KMS-11 (cell line): ENCODE data around the gene ZFR2.
"Not testable (repeated sequence)": the region's sequence is repeated elsewhere in the genome, so short reads cannot be mapped to it uniquely, and the experiment has no call there.

Experiments
- H2AFZ ChIP-seq: fragments of 200-600 bp; sonication (generic); 2 replicates; pipeline ENCODE4 v1.6.1; 2016; ENCODE audit warnings: antibody characterized with exemption, mixed run types, low read depth
- H3K27ac ChIP-seq: fragments of 200-600 bp; sonication (generic); 2 replicates; pipeline ENCODE4 v1.6.1; 2016; ENCODE audit warnings: mild to moderate bottlenecking, mixed run types
- H3K27me3 ChIP-seq: fragments of 200-600 bp; sonication (generic); 2 replicates; pipeline ENCODE4 v1.6.1; 2017; ENCODE audit warnings: mild to moderate bottlenecking, low read depth, mixed run types, moderate library complexity; ENCODE audit not compliant: insufficient read depth
- H3K36me3 ChIP-seq: fragments of 200-600 bp; sonication (generic); 2 replicates; pipeline ENCODE4 v1.6.1; 2017; ENCODE audit warnings: mild to moderate bottlenecking, mixed run types; ENCODE audit not compliant: insufficient read depth
- H3K4me1 ChIP-seq: fragments of 200-600 bp; sonication (generic); 2 replicates; pipeline ENCODE4 v1.6.1; 2016; ENCODE audit warnings: mild to moderate bottlenecking, low read depth, mixed run types; ENCODE audit not compliant: poor library complexity, severe bottlenecking
- H3K4me2 ChIP-seq: fragments of 200-600 bp; sonication (generic); 2 replicates; pipeline ENCODE4 v1.7.0; 2016; ENCODE audit warnings: mild to moderate bottlenecking, mixed run types
- H3K4me3 ChIP-seq: fragments of 200-600 bp; sonication (generic); IDR thresholded peaks from 2 replicates; pipeline ENCODE4 v1.6.1; 2017; ENCODE audit warnings: low read depth, low read length, mixed read lengths; ENCODE audit not compliant: insufficient read depth
- H3K79me2 ChIP-seq: fragments of 200-600 bp; sonication (generic); 2 replicates; pipeline ENCODE4 v1.6.1; 2016; ENCODE audit warnings: low read depth, mixed run types; ENCODE audit not compliant: insufficient read depth
- H3K9ac ChIP-seq: fragments of 200-600 bp; sonication (generic); 2 replicates; pipeline ENCODE4 v1.6.1; 2016; ENCODE audit warnings: mild to moderate bottlenecking, mixed run types
- H4K20me1 ChIP-seq: fragments of 200-600 bp; sonication (generic); 2 replicates; pipeline ENCODE4 v1.6.1; 2016; ENCODE audit warnings: mild to moderate bottlenecking, mixed run types; ENCODE audit not compliant: insufficient read depth
- TF ChIP-seq, protein P1 (sequence below): fragments of 200-600 bp; sonication (generic); conservative IDR thresholded peaks from 2 replicates; pipeline ENCODE4 v1.6.1; 2017; ENCODE audit warnings: low read depth, mild to moderate bottlenecking, antibody characterized with exemption, low read length, moderate library complexity, mixed read lengths

ZFR2 gene

DNA sequence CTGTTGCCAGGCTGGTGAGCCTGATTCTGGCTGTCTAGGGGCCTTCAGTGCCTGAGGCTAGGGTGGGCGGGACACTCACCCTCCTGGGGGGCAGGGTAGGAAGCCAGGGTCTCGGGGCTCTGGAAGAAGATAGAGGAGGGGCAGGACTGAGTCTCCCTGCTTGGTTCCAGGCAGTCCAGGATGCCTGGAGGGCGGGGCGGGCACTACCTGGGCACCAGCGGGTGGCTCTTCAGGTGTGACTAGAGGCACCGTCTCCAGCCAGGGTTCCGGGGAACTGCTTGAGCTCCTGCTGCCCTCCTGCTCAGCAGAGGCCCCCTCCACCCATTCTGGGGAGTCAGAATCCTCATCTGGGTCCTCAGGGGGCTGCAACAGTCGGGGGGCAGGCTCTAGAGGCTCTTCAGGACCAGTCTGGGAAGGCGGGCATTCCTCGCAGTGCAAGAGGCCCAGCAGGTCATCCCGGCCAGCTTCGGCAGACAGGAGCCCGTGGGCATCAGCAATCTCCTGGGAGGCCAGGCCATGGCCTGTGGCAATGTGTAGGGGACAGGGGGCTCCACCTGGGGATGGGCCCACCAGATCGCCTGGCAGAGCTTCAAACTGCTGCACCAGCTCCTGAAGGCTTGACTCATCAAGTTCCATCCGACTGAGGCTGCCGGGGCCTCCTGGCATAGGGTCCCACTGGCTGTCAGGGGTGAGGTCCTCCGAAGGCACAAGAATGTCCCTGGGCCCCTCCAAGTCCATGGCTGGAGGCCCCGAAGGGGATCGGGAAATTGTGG lies 109.2 kb downstream of the ZFR2 start:
- Histone ChIP-seq H3K9ac (no peak overlapping the region), H2AFZ (no peak overlapping the region), H3K79me2 (peaks cover 10% of the 10 kb centered on the region; the same call in 1 of the 2 replicates), H3K27me3 (no peaks in the 10 kb centered on the region), H4K20me1 (no peaks in the 10 kb centered on the region), H3K4me3 (no peak overlapping the region), H3K4me2 (no peak overlapping the region; the same call in 1 of the 2 replicates), H3K27ac (no peak overlapping the region), H3K4me1 (peaks cover 23% of the 10 kb centered on the region), H3K36me3 (no peaks in the 10 kb centered on the region)
- TF ChIP-seq, protein P1, sequence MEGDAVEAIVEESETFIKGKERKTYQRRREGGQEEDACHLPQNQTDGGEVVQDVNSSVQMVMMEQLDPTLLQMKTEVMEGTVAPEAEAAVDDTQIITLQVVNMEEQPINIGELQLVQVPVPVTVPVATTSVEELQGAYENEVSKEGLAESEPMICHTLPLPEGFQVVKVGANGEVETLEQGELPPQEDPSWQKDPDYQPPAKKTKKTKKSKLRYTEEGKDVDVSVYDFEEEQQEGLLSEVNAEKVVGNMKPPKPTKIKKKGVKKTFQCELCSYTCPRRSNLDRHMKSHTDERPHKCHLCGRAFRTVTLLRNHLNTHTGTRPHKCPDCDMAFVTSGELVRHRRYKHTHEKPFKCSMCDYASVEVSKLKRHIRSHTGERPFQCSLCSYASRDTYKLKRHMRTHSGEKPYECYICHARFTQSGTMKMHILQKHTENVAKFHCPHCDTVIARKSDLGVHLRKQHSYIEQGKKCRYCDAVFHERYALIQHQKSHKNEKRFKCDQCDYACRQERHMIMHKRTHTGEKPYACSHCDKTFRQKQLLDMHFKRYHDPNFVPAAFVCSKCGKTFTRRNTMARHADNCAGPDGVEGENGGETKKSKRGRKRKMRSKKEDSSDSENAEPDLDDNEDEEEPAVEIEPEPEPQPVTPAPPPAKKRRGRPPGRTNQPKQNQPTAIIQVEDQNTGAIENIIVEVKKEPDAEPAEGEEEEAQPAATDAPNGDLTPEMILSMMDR, result no peak

DNA sequence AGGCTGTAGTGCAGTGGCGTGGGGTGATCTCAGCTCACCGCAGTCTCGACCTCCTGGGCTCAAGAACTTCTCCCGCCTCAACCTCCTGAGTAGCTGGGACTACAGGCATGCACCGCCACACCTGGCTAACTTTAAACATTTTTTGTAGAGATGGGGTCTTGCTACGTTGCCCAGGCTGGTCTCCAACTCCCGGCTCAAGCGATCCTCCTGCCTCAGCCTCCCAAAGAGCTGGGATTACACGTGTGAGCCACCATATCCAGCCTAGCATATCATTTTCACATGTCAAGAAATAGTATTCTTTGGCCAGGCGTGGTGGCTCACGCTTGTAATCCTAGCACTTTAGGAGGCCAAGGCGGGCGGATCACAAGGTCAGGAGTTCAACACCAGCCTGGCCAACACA lies 110.5 kb downstream of the ZFR2 start:
- not testable (repeated sequence) for H3K4me2 ChIP-seq, H2AFZ ChIP-seq, H3K27me3 ChIP-seq, H4K20me1 ChIP-seq, H3K36me3 ChIP-seq, H3K79me2 ChIP-seq, H3K9ac ChIP-seq, H3K27ac ChIP-seq, H3K4me3 ChIP-seq
- peaks cover 19% of the 10 kb centered on the region for H3K4me1 ChIP-seq

DNA sequence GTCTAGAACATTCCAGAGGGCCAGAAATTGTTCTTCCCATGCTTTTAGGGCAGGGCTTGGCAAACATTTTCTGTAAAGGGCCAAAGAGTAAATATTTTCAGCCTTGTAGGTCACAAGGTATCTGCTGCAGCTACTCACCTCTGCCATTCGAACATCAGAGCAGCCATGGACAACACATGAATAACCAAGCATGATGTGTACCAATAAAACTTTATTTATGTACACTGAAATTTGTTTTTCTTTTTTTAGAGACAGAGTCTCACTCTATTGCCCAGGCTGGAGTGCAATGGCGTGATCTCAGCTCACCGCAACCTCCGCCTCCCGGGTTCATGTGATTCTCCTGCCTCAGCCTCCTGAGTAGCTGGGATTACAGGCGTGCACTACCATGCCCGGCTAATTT lies 111.1 kb downstream of the ZFR2 start:
- H3K27ac ChIP-seq, H3K9ac ChIP-seq: not testable (repeated sequence)

More for the DNA sequence above, 111.1 kb downstream of the ZFR2 start:
- H4K20me1 ChIP-seq, H3K4me3 ChIP-seq, H3K4me2 ChIP-seq, H2AFZ ChIP-seq, H3K27me3 ChIP-seq, H3K36me3 ChIP-seq, H3K79me2 ChIP-seq: not testable (repeated sequence)
- H3K4me1 ChIP-seq, result peaks cover 16% of the 10 kb centered on the region
